Mesenchymal stem cell (in vitro differentiated cells and primary cell): ENCODE measurements around the gene STT3A.
A peak's percentile ranks its signal among the peaks of the same experiment; 100 is the strongest.

ENCODE experiments used
- DNase-seq: peaks from one replicate; pipeline ENCODE4 v3.0.0-alpha.2; 2013
- H2AFZ ChIP-seq: one replicate; pipeline ENCODE4 v1.6.1; 2013; ENCODE audit warnings: low read depth, mild to moderate bottlenecking, control low read depth, inconsistent platforms, low read length, moderate library complexity
- H2AK5ac ChIP-seq: 2 replicates; pipeline ENCODE4 v1.6.1; 2013; ENCODE audit warnings: low read length, moderate library complexity, mild to moderate bottlenecking, inconsistent platforms; ENCODE audit not compliant: severe bottlenecking
- H2BK120ac ChIP-seq: one replicate; pipeline ENCODE4 v1.6.1; 2013; ENCODE audit warnings: low read depth, mild to moderate bottlenecking, inconsistent platforms, low read length, moderate library complexity
- H2BK12ac ChIP-seq, 2 experiments: one replicate each; pipeline ENCODE4 v1.6.1; 2013; ENCODE audit warnings: inconsistent platforms in 2 of 2, low read length in 2 of 2, mild to moderate bottlenecking in 2 of 2, moderate library complexity in 2 of 2, control low read depth in 1 of 2
- H2BK15ac ChIP-seq: one replicate; pipeline ENCODE4 v1.6.1; 2013; ENCODE audit warnings: mild to moderate bottlenecking, low read depth, inconsistent platforms; ENCODE audit not compliant: poor library complexity, severe bottlenecking
- H2BK5ac ChIP-seq: 2 replicates; pipeline ENCODE4 v1.6.1; 2013; ENCODE audit warnings: low read depth, mild to moderate bottlenecking, low read length, control low read depth, inconsistent platforms; ENCODE audit not compliant: poor library complexity, severe bottlenecking
- H3K14ac ChIP-seq, 2 experiments: one replicate each; pipeline ENCODE4 v1.6.1; 2013; ENCODE audit warnings: inconsistent platforms in 2 of 2, low read length in 2 of 2, control low read depth in 1 of 2, mild to moderate bottlenecking in 1 of 2, moderate library complexity in 1 of 2
- H3K18ac ChIP-seq, 2 experiments: one replicate each; pipeline ENCODE4 v1.6.1; 2013; ENCODE audit warnings: inconsistent platforms in 2 of 2, low read length in 2 of 2, control low read depth in 1 of 2, low read depth in 1 of 2, mild to moderate bottlenecking in 1 of 2
- H3K23ac ChIP-seq, 2 experiments: one replicate each; pipeline ENCODE4 v1.6.1; 2013; ENCODE audit warnings: inconsistent platforms in 2 of 2, low read length in 2 of 2, mild to moderate bottlenecking in 2 of 2, moderate library complexity in 2 of 2, control low read depth in 1 of 2
- H3K27ac ChIP-seq: 2 replicates; pipeline ENCODE4 v1.5.1; 2013; ENCODE audit warnings: mild to moderate bottlenecking, moderate library complexity, low read length, control low read depth, inconsistent platforms; ENCODE audit not compliant: poor library complexity, severe bottlenecking
- H3K27me3 ChIP-seq, 2 experiments: 2 replicates each; pipeline versions ENCODE4 v1.6.1 to v1.7.0; 2013; ENCODE audit warnings: low read length in 2 of 2, mild to moderate bottlenecking in 2 of 2, moderate library complexity in 2 of 2, control low read depth in 1 of 2, inconsistent platforms in 1 of 2; ENCODE audit not compliant: control insufficient read depth in 1 of 2, insufficient read depth in 1 of 2
- H3K36me3 ChIP-seq, 2 experiments: 2 replicates each; pipeline versions ENCODE4 v1.6.1 to v1.7.0; 2013; ENCODE audit warnings: low read length in 2 of 2, control low read depth in 1 of 2, inconsistent platforms in 1 of 2, low read depth in 1 of 2, mild to moderate bottlenecking in 1 of 2; ENCODE audit not compliant: insufficient read depth in 2 of 2, control insufficient read depth in 1 of 2
- H3K4ac ChIP-seq, 2 experiments: one replicate each; pipeline ENCODE4 v1.6.1; 2013; ENCODE audit warnings: inconsistent platforms in 2 of 2, low read length in 2 of 2, mild to moderate bottlenecking in 2 of 2, moderate library complexity in 2 of 2, control low read depth in 1 of 2, low read depth in 1 of 2
- H3K4me1 ChIP-seq: 2 replicates; pipeline ENCODE4 v1.6.1; 2013; ENCODE audit warnings: low read depth, low read length, control low read depth; ENCODE audit not compliant: control insufficient read depth, insufficient read depth
- H3K4me2 ChIP-seq: 2 replicates; pipeline ENCODE4 v1.6.1; 2013; ENCODE audit warnings: low read length, mild to moderate bottlenecking, inconsistent platforms; ENCODE audit not compliant: poor library complexity, severe bottlenecking
- H3K4me3 ChIP-seq, 2 experiments: 2 replicates each; pipeline versions ENCODE4 v1.5.1 to v1.7.0; 2013; ENCODE audit warnings: low read length in 2 of 2, mild to moderate bottlenecking in 2 of 2, control low read depth in 1 of 2, low read depth in 1 of 2; ENCODE audit not compliant: insufficient read depth in 1 of 2
- H3K79me1 ChIP-seq: replicated peaks from 2 replicates; pipeline ENCODE4 v1.6.1; 2013; ENCODE audit warnings: mild to moderate bottlenecking, control low read depth, low read length, inconsistent platforms; ENCODE audit not compliant: poor library complexity, severe bottlenecking
- H3K9ac ChIP-seq: 2 replicates; pipeline ENCODE4 v1.7.0; 2013; ENCODE audit warnings: mild to moderate bottlenecking, low read length, moderate library complexity
- H3K9me3 ChIP-seq: 2 replicates; pipeline ENCODE4 v1.7.0; 2013; ENCODE audit warnings: mild to moderate bottlenecking, low read length; ENCODE audit not compliant: control insufficient read depth
- H4K8ac ChIP-seq: one replicate; pipeline ENCODE4 v1.6.1; 2013; ENCODE audit warnings: inconsistent platforms, mild to moderate bottlenecking, low read length, moderate library complexity
- H4K91ac ChIP-seq: one replicate; pipeline ENCODE4 v1.6.1; 2013; ENCODE audit warnings: mild to moderate bottlenecking, low read length, inconsistent platforms
- WGBS: methylation state at CpG from one replicate; pipeline ENCODE4 v1.1.7; 2013; ENCODE audit warnings: mixed read lengths; 5-methylcytosine and 5-hydroxymethylcytosine counted together

STT3A gene

GRCh38 chr11:125626288-125626950 is 33.8 kb downstream of the STT3A start:
- H3K4me2 ChIP-seq: peak overlapping the region; percentile 88
- H3K79me1 ChIP-seq: peaks cover 10% of the 10 kb centered on the region
- H4K8ac ChIP-seq: peak overlapping the region; percentile 36
- WGBS: 1% methylated on average over 8 of the region's 18 CpGs
- H2BK15ac ChIP-seq: no peak overlapping the region
- H2AFZ ChIP-seq: peak overlapping the region; percentile 88
- no peaks in the 10 kb centered on the region for H3K9me3 ChIP-seq
- H3K27ac ChIP-seq: peak overlapping the region; percentile 96
- no peak overlapping the region for H2AK5ac ChIP-seq
- H2BK120ac ChIP-seq: no peak overlapping the region
- no peak overlapping the region for H2BK12ac ChIP-seq
- peak; percentile 90 for DNase-seq
- no peak overlapping the region for H4K91ac ChIP-seq
- H3K4me3 ChIP-seq: peak overlapping the region; percentile 66 to 91
- peaks cover 3% of the 10 kb centered on the region for H3K4me1 ChIP-seq
- peak overlapping the region in 1 of 2 experiments; percentile 13 for H3K18ac ChIP-seq
- H3K36me3 ChIP-seq: peaks cover 7 to 28% of the 10 kb centered on the region in 2 experiments
- H3K14ac ChIP-seq: no peak overlapping the region
- peak overlapping the region; percentile 96 for H3K9ac ChIP-seq
- peak overlapping the region in 1 of 2 experiments; percentile 41 for H3K4ac ChIP-seq
- no peak overlapping the region for H2BK5ac ChIP-seq
- no peak overlapping the region for H3K23ac ChIP-seq
- H3K27me3 ChIP-seq: no peaks in the 10 kb centered on the region

GRCh38 chr11:125627236-125627910 is 34.7 kb downstream of the STT3A start:
- 59% methylated on average over 6 of the region's 7 CpGs for WGBS
- Histone ChIP-seq H3K23ac (no peak overlapping the region), H3K14ac (no peak overlapping the region), H2AFZ (no peak overlapping the region), H3K27ac (peak overlapping the region; percentile 96), H3K18ac (no peak overlapping the region), H3K36me3 (peaks cover 7 to 21% of the 10 kb centered on the region in 2 experiments), H2BK120ac (no peak overlapping the region), H2BK15ac (no peak overlapping the region), H2AK5ac (no peak overlapping the region), H2BK12ac (no peak overlapping the region), H2BK5ac (no peak overlapping the region), H3K27me3 (no peaks in the 10 kb centered on the region), H4K91ac (no peak overlapping the region), H3K4me1 (peaks cover 1% of the 10 kb centered on the region), H3K9me3 (no peaks in the 10 kb centered on the region), H3K4me3 (peak overlapping the region in 1 of 2 experiments; percentile 91), H3K4me2 (peak overlapping the region; percentile 88), H4K8ac (no peak overlapping the region), H3K4ac (no peak overlapping the region), H3K9ac (peak overlapping the region; percentile 96), H3K79me1 (peaks cover 10% of the 10 kb centered on the region)
- no peak for DNase-seq

DNA sequence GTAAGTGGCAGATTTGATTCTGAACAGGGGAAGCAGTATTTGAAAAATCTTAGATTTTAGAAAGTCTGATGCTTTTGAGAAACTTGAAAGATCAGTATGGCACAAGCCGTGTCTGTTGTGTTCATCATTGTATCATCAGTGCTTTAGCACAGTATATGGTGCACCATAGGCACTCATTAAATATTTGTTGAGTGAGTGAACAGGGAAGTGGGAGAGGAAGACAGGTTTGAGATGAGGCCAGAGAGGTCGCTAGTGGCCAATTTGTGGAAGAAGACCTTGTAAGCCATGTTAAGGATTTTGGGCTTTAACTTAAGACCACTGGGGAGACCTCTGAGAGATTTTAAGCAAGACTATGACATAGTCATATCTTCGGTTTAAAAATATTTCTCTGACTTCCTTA is 45.2 kb downstream of the STT3A start:
- no peaks in the 10 kb centered on the region for H3K27me3 ChIP-seq
- H4K8ac ChIP-seq: no peak overlapping the region
- H3K9me3 ChIP-seq: no peaks in the 10 kb centered on the region
- H2BK120ac ChIP-seq: no peak overlapping the region
- H3K4me1 ChIP-seq: no peaks in the 10 kb centered on the region
- H3K4ac ChIP-seq: no peak overlapping the region
- no peak overlapping the region for H2AFZ ChIP-seq
- no peak overlapping the region for H3K4me2 ChIP-seq
- H2BK5ac ChIP-seq: no peak overlapping the region
- H3K4me3 ChIP-seq: no peak overlapping the region
- no peak overlapping the region for H3K23ac ChIP-seq
- H2AK5ac ChIP-seq: no peak overlapping the region
- H3K9ac ChIP-seq: no peak overlapping the region
- no peak overlapping the region for H2BK15ac ChIP-seq
- H3K18ac ChIP-seq: no peak overlapping the region
- peak overlapping the region; percentile 28 for H3K27ac ChIP-seq
- peaks cover 6 to 58% of the 10 kb centered on the region in 2 experiments for H3K36me3 ChIP-seq
- H4K91ac ChIP-seq: no peak overlapping the region
- no peak for DNase-seq
- H3K79me1 ChIP-seq: peaks cover 13% of the 10 kb centered on the region
- H3K14ac ChIP-seq: no peak overlapping the region
- H2BK12ac ChIP-seq: no peak overlapping the region
- WGBS: 97% methylated on average over 2 of the region's 3 CpGs

DNA sequence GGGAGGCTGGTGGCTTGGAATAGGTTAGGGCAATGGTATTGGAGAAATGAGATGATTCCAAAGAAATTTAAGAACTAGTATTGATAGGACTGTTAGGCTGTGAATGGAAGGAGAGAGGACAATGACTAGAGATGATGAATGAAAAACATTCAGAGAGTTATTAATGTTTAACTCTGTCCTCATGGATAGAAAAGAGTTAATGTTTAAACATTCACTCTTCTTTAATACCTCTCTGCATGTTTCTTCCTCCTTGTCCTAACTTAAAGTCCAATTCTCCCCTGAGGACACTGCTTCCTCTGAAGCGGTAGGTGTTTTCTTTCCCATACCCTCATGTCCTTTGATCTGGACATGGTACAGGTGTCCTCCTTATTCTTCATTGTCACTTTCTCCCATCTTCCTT is 45.7 kb downstream of the STT3A start:
- WGBS: 91% methylated on average over 1 of the region's 1 CpG
- Histone ChIP-seq H4K91ac (no peak overlapping the region), H2BK120ac (no peak overlapping the region), H3K18ac (no peak overlapping the region), H2BK5ac (no peak overlapping the region), H3K27me3 (no peaks in the 10 kb centered on the region), H3K4ac (no peak overlapping the region), H3K9me3 (no peaks in the 10 kb centered on the region), H3K4me3 (no peak overlapping the region), H2BK15ac (no peak overlapping the region), H3K23ac (no peak overlapping the region), H3K36me3 (peaks cover 6 to 54% of the 10 kb centered on the region in 2 experiments), H3K9ac (no peak overlapping the region), H2AFZ (no peak overlapping the region), H3K14ac (no peak overlapping the region), H3K27ac (peak overlapping the region; percentile 76), H3K4me1 (no peaks in the 10 kb centered on the region), H4K8ac (no peak overlapping the region), H2AK5ac (no peak overlapping the region), H3K79me1 (peaks cover 13% of the 10 kb centered on the region), H3K4me2 (peak overlapping the region; percentile 44), H2BK12ac (no peak overlapping the region)
- no peak for DNase-seq
